ENCODE data around the gene L2HGDH. TPM values are rescaled to one million over a fixed set of nuclear protein-coding genes. Genes with fewer than 3 reads are reported as not detected.
A peak's percentile ranks its signal among the peaks of the same experiment; 100 is the strongest.

Gene L2HGDH
- total RNA-seq, 1 experiment from 2014 or later = 25.0 TPM

DNA sequence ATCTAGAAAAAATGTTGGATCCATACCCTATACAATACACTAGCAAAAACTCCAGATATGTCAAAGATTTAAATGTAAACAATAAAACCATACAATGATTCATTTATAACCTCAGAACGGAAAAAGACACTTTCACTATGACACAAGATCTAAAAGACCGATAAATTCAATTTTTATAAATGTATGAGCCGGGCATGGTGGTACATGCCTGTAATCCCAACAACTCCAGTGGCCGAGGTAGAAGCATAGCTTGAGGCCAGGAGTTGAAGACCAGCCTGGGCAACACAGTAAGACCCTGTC, 78.1 kb downstream of the L2HGDH start:
- ChIA-PET CTCF (no interaction called here), POLR2A (no interaction called here)
- Mint-ChIP-seq H3K27me3 (ENCODE audit: insufficient read depth, unreplicated experiment) (no peaks in the 10 kb centered on the region), H3K36me3 (ENCODE audit: insufficient read depth, unreplicated experiment) (peaks cover 5% of the 10 kb centered on the region), H3K4me3 (ENCODE audit: unreplicated experiment) (no peak overlapping the region), H3K9me3 (ENCODE audit: unreplicated experiment) (no peaks in the 10 kb centered on the region), H3K27ac (ENCODE audit: unreplicated experiment) (no peak overlapping the region), H3K4me1 (ENCODE audit: low read depth, unreplicated experiment) (no peaks in the 10 kb centered on the region)
- no peak for DNase-seq
- Histone ChIP-seq H3K4me1 (peaks cover 6% of the 10 kb centered on the region; the same call in 1 of the 2 replicates), H3K27me3 (replicated peaks; ENCODE audit: control insufficient read depth, insufficient read depth, low read length) (no peaks in the 10 kb centered on the region), H3K4me3 (ENCODE audit: low read depth, low read length) (no peak overlapping the region), H3K9me3 (0 out of 2 replicates have a peak, but pooled peaks cover 6% of the 10 kb centered on the region), H3K36me3 (ENCODE audit: control insufficient read depth, insufficient read depth, low read length) (no peaks in the 10 kb centered on the region)
- intact Hi-C loops (cut with micrococcal nuclease; ENCODE audit: unreplicated experiment) = loop anchor here (5.0 to 10.0 kb wide), 2 partner anchors 78 to 379 kb away; partner anchors contain the start of genes DMAC2L, L2HGDH and NEMF
- TF ChIP-seq, protein P1, sequence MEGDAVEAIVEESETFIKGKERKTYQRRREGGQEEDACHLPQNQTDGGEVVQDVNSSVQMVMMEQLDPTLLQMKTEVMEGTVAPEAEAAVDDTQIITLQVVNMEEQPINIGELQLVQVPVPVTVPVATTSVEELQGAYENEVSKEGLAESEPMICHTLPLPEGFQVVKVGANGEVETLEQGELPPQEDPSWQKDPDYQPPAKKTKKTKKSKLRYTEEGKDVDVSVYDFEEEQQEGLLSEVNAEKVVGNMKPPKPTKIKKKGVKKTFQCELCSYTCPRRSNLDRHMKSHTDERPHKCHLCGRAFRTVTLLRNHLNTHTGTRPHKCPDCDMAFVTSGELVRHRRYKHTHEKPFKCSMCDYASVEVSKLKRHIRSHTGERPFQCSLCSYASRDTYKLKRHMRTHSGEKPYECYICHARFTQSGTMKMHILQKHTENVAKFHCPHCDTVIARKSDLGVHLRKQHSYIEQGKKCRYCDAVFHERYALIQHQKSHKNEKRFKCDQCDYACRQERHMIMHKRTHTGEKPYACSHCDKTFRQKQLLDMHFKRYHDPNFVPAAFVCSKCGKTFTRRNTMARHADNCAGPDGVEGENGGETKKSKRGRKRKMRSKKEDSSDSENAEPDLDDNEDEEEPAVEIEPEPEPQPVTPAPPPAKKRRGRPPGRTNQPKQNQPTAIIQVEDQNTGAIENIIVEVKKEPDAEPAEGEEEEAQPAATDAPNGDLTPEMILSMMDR (IDR thresholded peaks at IDR 0.05; ENCODE audit: insufficient read depth in 1 of 2, low read depth in 1 of 2, low read length in 1 of 2, severe bottlenecking in 1 of 2, unreplicated experiment in 1 of 2) = no peak
- no TSS peak for BruUV-seq (replicated peaks)

DNA sequence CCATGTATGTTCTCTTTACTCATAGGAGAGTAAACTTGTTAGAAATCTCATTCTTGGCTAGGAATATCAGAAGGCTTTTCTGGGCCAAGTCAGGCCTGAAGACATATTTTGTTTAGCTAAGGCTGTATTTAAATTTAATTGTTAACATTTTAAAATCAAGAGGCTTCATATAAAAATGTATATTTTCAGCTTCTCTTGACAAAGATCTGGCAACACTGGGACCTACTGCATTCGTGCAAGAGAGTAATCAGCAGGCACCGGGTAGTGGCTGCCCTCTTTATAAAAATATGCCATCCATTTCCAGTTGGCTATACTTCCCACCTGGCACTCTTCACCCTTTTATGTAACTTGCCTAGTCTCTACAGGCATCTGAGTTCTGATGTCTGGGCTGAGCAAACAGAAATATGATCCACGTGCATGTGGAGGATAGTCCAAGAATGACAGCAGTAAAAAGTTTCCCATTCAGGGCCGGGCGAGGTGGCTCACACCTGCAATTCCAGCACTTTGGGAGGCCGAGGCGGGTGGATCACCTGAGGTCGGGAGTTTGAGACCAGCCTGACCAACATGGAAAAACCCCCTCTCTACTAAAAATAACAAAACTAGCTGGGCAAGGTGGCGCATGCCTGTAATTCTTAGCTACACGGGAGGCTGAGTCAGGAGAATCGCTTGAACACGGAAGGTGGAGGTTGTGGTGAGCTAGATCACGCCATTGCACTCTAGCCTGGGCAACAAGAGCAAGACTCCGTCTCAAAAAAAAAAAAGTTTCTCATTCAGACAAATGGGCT, 78.7 kb downstream of the L2HGDH start:
- TF ChIP-seq, protein P1 (IDR thresholded peaks at IDR 0.05; ENCODE audit: insufficient read depth in 1 of 2, low read depth in 1 of 2, low read length in 1 of 2, severe bottlenecking in 1 of 2, unreplicated experiment in 1 of 2) = no peak
- Histone ChIP-seq H3K4me3 (ENCODE audit: low read depth, low read length) (no peak overlapping the region), H3K36me3 (ENCODE audit: control insufficient read depth, insufficient read depth, low read length) (no peaks in the 10 kb centered on the region), H3K9me3 (0 out of 2 replicates have a peak, but pooled peaks cover 6% of the 10 kb centered on the region), H3K4me1 (peaks cover 6% of the 10 kb centered on the region; the same call in 1 of the 2 replicates), H3K27me3 (replicated peaks; ENCODE audit: control insufficient read depth, insufficient read depth, low read length) (no peaks in the 10 kb centered on the region)
- H3K4me3 Mint-ChIP-seq (ENCODE audit: unreplicated experiment) = no peak overlapping the region
- POLR2A ChIA-PET = no interaction called here
- H3K36me3 Mint-ChIP-seq (ENCODE audit: insufficient read depth, unreplicated experiment) = peaks cover 5% of the 10 kb centered on the region
- no peak for DNase-seq
- H3K9me3 Mint-ChIP-seq (ENCODE audit: unreplicated experiment) = no peaks in the 10 kb centered on the region
- no TSS peak for BruUV-seq (replicated peaks)
- H3K27me3 Mint-ChIP-seq (ENCODE audit: insufficient read depth, unreplicated experiment) = no peaks in the 10 kb centered on the region
- H3K4me1 Mint-ChIP-seq (ENCODE audit: low read depth, unreplicated experiment) = no peaks in the 10 kb centered on the region
- no peak overlapping the region for H3K27ac Mint-ChIP-seq (ENCODE audit: unreplicated experiment)
- intact Hi-C loops (cut with micrococcal nuclease; ENCODE audit: unreplicated experiment) = loop anchor here (5.0 to 10.0 kb wide), 2 partner anchors 79 to 379 kb away; partner anchors contain the start of genes DMAC2L, L2HGDH and NEMF
- CTCF ChIA-PET = no interaction called here

DNA sequence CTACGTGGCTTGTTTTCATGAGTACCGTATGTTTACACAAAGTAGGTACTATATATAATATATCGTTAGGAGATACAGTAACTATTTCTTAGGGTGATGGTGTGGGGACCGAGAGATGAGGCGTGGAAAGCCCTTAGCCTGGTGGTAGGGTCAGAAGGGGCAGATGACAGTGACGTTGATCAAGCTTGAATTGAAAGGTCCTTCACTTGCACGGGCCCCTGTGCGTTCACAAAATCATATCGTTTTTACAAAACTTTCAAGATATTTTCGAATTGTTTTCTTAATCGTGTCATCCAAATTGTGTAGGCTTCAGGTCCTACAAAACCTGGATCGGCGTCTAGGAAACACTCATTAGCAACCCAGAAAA, 79.8 kb downstream of the L2HGDH start:
- DNase-seq = no peak
- Mint-ChIP-seq H3K27me3 (ENCODE audit: insufficient read depth, unreplicated experiment) (no peaks in the 10 kb centered on the region), H3K27ac (ENCODE audit: unreplicated experiment) (peak overlapping the region; percentile 76), H3K4me1 (ENCODE audit: low read depth, unreplicated experiment) (no peaks in the 10 kb centered on the region), H3K9me3 (ENCODE audit: unreplicated experiment) (no peaks in the 10 kb centered on the region), H3K4me3 (ENCODE audit: unreplicated experiment) (peak overlapping the region; percentile 87), H3K36me3 (ENCODE audit: insufficient read depth, unreplicated experiment) (peaks cover 5% of the 10 kb centered on the region)
- H3K36me3 ChIP-seq (ENCODE audit: control insufficient read depth, insufficient read depth, low read length) = no peaks in the 10 kb centered on the region
- BruUV-seq (replicated peaks) = TSS peak; percentile 57
- H3K9me3 ChIP-seq = 0 out of 2 replicates have a peak, but pooled peaks cover 6% of the 10 kb centered on the region
- H3K4me1 ChIP-seq = peaks cover 6% of the 10 kb centered on the region; the same call in 1 of the 2 replicates
- H3K27me3 ChIP-seq (replicated peaks; ENCODE audit: control insufficient read depth, insufficient read depth, low read length) = no peaks in the 10 kb centered on the region
- TF ChIP-seq, protein P1 (IDR thresholded peaks at IDR 0.05; ENCODE audit: insufficient read depth in 1 of 2, low read depth in 1 of 2, low read length in 1 of 2, severe bottlenecking in 1 of 2, unreplicated experiment in 1 of 2) = no peak
- intact Hi-C loops (cut with micrococcal nuclease; ENCODE audit: unreplicated experiment) = loop anchor here (5.0 to 10.0 kb wide), 2 partner anchors 80 to 377 kb away; partner anchors contain the start of genes DMAC2L, L2HGDH and NEMF
- ChIA-PET POLR2A (no interaction called here), CTCF (no interaction called here)
- H3K4me3 ChIP-seq (ENCODE audit: low read depth, low read length) = peak overlapping the region; percentile 76
